ENCODE measurements around the gene CDC25C.

DNA sequence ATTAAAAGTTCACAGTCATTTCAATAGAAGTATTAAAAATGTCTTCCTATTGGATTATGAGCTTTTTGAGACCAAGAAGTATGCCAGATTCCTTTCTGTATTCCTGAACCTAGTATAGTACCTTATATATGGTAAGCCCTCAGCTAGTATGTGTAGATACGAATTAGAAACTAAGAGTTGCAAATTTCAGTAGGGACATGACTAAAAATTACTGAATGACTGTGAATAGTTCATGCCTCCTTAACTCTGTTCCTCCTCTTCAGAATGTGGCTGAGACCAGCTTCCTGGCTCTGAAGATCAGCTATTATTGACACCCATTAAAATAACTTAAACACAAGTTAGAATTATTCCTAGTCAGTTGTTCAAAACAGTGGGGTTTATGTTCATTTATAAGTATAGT, 40.6 kb upstream of the CDC25C start:
- TF ChIP-seq POLR2AphosphoS5 (IDR thresholded peaks at IDR 0.05; ENCODE audit: low read depth, low read length): no peak
- TF ChIP-seq SIN3A (IDR thresholded peaks at IDR 0.05; ENCODE audit: borderline replicate concordance, insufficient read depth, low read length): no peak
- no peak for TF ChIP-seq REST (IDR thresholded peaks at IDR 0.05; ENCODE audit: insufficient read depth in 1 of 2, low read depth in 2 of 2, low read length in 2 of 2)
- no peak for TF ChIP-seq TAF1 (IDR thresholded peaks at IDR 0.05; ENCODE audit: borderline replicate concordance, insufficient read depth, low read length)
- no peak for TF ChIP-seq FOXP2 (optimal IDR thresholded peaks at IDR 0.05; ENCODE audit: borderline replicate concordance, extremely low read depth, extremely low read length, insufficient read depth)
